ENCODE measurements around the gene WNT11. TPM values are rescaled to one million over a fixed set of nuclear protein-coding genes. Genes with fewer than 3 reads are reported as not detected.

The WNT11 gene
- polyA plus RNA-seq, 1 of the 3 experiments (the other 2 are of a cell fraction) = 0.43 TPM

DNA sequence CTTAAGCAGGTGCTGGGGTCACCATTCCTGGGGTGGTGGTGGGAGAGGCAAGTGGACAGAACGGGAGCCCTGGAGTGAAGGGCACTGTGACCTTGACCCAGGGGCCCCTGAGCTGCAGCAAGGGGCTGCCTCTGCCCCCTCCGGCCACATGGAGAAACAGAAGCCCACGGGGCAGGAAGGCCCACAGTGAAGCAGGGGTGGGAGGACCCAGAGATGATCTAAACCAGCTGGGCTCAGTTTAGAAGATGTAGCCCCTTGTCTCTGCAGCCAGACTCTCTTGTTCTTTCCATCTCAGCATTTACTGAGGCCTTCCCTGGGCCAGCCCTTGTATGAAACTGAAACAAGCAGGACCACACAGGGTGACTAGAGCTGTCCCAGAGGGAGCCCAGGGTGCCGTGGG, 30.5 kb downstream of the WNT11 start (continued):
- TF ChIP-seq, protein P1, sequence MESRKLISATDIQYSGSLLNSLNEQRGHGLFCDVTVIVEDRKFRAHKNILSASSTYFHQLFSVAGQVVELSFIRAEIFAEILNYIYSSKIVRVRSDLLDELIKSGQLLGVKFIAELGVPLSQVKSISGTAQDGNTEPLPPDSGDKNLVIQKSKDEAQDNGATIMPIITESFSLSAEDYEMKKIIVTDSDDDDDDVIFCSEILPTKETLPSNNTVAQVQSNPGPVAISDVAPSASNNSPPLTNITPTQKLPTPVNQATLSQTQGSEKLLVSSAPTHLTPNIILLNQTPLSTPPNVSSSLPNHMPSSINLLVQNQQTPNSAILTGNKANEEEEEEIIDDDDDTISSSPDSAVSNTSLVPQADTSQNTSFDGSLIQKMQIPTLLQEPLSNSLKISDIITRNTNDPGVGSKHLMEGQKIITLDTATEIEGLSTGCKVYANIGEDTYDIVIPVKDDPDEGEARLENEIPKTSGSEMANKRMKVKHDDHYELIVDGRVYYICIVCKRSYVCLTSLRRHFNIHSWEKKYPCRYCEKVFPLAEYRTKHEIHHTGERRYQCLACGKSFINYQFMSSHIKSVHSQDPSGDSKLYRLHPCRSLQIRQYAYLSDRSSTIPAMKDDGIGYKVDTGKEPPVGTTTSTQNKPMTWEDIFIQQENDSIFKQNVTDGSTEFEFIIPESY (IDR thresholded peaks at IDR 0.05; ENCODE audit: borderline replicate concordance, low read depth) = no peak
- TF ChIP-seq, protein P2, sequence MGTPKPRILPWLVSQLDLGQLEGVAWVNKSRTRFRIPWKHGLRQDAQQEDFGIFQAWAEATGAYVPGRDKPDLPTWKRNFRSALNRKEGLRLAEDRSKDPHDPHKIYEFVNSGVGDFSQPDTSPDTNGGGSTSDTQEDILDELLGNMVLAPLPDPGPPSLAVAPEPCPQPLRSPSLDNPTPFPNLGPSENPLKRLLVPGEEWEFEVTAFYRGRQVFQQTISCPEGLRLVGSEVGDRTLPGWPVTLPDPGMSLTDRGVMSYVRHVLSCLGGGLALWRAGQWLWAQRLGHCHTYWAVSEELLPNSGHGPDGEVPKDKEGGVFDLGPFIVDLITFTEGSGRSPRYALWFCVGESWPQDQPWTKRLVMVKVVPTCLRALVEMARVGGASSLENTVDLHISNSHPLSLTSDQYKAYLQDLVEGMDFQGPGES (IDR thresholded peaks at IDR 0.05; ENCODE audit: low read depth, low read length) = no peak
- TF ChIP-seq TCF12 (IDR thresholded peaks at IDR 0.05) (no peak), MXI1 (IDR thresholded peaks at IDR 0.05; ENCODE audit: low read depth, low read length) (no peak)

DNA sequence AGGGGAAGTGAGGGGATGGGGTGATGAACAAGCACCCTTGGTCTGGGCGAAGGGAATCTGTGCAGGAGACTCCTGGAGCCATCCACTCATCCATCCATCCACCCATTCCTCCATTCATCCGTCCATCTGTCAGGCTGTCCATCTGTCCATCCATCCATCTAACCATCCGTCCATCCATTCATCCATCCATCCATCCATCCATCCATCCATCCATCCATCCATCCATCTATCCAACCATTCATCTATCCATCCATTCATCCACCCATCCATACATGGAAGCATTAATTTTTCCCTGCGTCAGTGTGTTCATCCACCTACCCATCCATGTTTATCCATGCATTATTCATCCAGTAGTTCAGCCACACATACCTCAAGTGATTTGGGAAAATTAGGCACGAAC, 32.0 kb downstream of the WNT11 start:
- H3K4me2 ChIP-seq = no peak overlapping the region
- DNase-seq = no peak
- H3K27ac ChIP-seq (ENCODE audit: low read depth in 2 of 2, low read length in 1 of 2) = no peak overlapping the region
- no peak overlapping the region for H3K4me3 ChIP-seq (ENCODE audit: low read depth in 2 of 2, low read length in 1 of 2)
- no peaks in the 10 kb centered on the region for H4K20me1 ChIP-seq (ENCODE audit: insufficient read depth)
- no peak overlapping the region for H3K9ac ChIP-seq
- H3F3A ChIP-seq (replicated peaks; ENCODE audit: insufficient read depth) = no peaks in the 10 kb centered on the region
- H3K9me2 ChIP-seq = no peaks in the 10 kb centered on the region
- H3K27me3 ChIP-seq (ENCODE audit: insufficient read depth) = no peaks in the 10 kb centered on the region
- TF ChIP-seq, protein P1 (IDR thresholded peaks at IDR 0.05; ENCODE audit: borderline replicate concordance, low read depth) = no peak
- TF ChIP-seq RCOR1 (IDR thresholded peaks at IDR 0.05; ENCODE audit: low read length) (no peak), RFX5 (IDR thresholded peaks at IDR 0.05; ENCODE audit: low read length) (no peak), CHD2 (IDR thresholded peaks at IDR 0.05; ENCODE audit: low read length, partially characterized antibody) (no peak), NRF1 (IDR thresholded peaks at IDR 0.05; ENCODE audit: low read depth, low read length) (no peak), SIN3A (IDR thresholded peaks at IDR 0.05; ENCODE audit: borderline replicate concordance, low read depth, low read length) (no peak), TAF1 (IDR thresholded peaks at IDR 0.05; ENCODE audit: borderline replicate concordance, low read depth, low read length) (no peak), ELF1 (IDR thresholded peaks at IDR 0.05) (no peak), NFIC (IDR thresholded peaks at IDR 0.05; ENCODE audit: borderline replicate concordance) (no peak)
- TF ChIP-seq, protein P3, sequence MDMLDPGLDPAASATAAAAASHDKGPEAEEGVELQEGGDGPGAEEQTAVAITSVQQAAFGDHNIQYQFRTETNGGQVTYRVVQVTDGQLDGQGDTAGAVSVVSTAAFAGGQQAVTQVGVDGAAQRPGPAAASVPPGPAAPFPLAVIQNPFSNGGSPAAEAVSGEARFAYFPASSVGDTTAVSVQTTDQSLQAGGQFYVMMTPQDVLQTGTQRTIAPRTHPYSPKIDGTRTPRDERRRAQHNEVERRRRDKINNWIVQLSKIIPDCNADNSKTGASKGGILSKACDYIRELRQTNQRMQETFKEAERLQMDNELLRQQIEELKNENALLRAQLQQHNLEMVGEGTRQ (IDR thresholded peaks at IDR 0.05; ENCODE audit: borderline replicate concordance, low read depth, low read length) = no peak
- TF ChIP-seq, protein P4, sequence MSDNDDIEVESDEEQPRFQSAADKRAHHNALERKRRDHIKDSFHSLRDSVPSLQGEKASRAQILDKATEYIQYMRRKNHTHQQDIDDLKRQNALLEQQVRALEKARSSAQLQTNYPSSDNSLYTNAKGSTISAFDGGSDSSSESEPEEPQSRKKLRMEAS (IDR thresholded peaks at IDR 0.05; ENCODE audit: low read depth) = no peak
- H2AFZ ChIP-seq (ENCODE audit: low read depth) = no peak overlapping the region
- H3K79me2 ChIP-seq (ENCODE audit: insufficient read depth) = no peaks in the 10 kb centered on the region
- POLR2A ChIA-PET = no interaction called here
- H3K4me1 ChIP-seq (ENCODE audit: control insufficient read depth in 1 of 2, insufficient read depth in 2 of 2, low read depth in 1 of 2, low read length in 1 of 2) = peaks cover 0 to 22% of the 10 kb centered on the region in 2 experiments; a peak in 1 of 4 replicates
- H3K36me3 ChIP-seq (replicated peaks in 1 of 2; ENCODE audit: control insufficient read depth in 1 of 2, insufficient read depth in 2 of 2, low read length in 1 of 2) = no peaks in the 10 kb centered on the region
- H3K9me3 ChIP-seq = no peaks in the 10 kb centered on the region
- 67% methylated on average over 5 of the region's 5 CpGs for WGBS (ENCODE audit: low lambda C conversion rate)
- CTCF ChIA-PET = no interaction called here
